GM12875 (cell line): ENCODE measurements around the gene NABP1.

ENCODE experiments used
- H3K4me3 ChIP-seq: one replicate; pipeline ENCODE4 v1.5.1; 2011; ENCODE audit warnings: low read depth, low read length, control low read depth
- TF ChIP-seq, protein P1 (sequence below): IDR thresholded peaks from 2 replicates; pipeline ENCODE4 v1.5.1; 2011; ENCODE audit warnings: low read depth, mild to moderate bottlenecking, control low read depth, inconsistent platforms, low read length, moderate library complexity, borderline replicate concordance; ENCODE audit not compliant: insufficient read depth

Gene NABP1, protein sequence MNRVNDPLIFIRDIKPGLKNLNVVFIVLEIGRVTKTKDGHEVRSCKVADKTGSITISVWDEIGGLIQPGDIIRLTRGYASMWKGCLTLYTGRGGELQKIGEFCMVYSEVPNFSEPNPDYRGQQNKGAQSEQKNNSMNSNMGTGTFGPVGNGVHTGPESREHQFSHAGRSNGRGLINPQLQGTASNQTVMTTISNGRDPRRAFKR

DNA sequence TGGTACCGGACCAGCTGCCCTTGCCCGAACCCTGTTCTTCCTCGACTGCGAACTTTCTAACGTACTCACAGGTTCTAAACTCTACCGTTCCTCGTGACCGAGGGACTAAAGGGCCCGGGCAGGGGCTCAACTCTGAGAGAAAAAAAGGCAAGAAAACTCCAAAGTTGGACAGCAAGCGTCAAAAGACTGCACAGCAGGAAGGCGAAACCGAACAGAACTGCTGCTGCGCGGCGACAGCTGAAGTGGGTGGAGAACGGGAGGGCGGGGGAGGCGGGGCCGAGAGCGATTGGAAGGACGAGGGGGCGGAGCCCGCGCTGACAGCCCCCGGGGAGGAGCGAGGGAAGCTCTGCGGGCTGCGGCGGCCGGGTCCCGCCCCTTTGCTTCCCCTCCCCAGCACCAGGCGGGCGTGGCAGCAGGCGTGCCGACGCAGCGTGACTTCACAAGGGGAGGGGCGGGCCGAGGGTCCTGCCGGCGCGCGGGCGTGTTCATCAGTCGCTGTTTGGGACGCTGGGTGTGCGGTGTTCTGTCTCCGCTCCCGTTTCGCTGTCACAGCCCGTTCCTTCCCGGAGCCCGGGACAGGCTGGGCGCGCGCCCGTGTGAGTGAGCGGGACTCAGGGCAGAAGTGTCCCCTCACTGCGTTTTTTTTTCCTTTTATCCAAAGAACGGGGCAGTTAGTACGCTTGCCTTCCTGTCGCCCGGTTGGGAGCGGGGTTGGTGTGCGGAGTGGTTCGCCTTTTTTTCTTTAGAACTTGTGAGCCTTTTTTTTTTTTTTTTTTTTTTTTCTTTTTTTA, at the start of gene NABP1:
Gene NABP1 (plus strand): TSS at position 491 of the 791 bp plus-strand sequence. CDS start 479 bp downstream, outside the sequence.
- TF ChIP-seq, protein P1, sequence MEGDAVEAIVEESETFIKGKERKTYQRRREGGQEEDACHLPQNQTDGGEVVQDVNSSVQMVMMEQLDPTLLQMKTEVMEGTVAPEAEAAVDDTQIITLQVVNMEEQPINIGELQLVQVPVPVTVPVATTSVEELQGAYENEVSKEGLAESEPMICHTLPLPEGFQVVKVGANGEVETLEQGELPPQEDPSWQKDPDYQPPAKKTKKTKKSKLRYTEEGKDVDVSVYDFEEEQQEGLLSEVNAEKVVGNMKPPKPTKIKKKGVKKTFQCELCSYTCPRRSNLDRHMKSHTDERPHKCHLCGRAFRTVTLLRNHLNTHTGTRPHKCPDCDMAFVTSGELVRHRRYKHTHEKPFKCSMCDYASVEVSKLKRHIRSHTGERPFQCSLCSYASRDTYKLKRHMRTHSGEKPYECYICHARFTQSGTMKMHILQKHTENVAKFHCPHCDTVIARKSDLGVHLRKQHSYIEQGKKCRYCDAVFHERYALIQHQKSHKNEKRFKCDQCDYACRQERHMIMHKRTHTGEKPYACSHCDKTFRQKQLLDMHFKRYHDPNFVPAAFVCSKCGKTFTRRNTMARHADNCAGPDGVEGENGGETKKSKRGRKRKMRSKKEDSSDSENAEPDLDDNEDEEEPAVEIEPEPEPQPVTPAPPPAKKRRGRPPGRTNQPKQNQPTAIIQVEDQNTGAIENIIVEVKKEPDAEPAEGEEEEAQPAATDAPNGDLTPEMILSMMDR: no peak
- peak within 1 kb of the TSS; percentile 69 for H3K4me3 ChIP-seq

DNA sequence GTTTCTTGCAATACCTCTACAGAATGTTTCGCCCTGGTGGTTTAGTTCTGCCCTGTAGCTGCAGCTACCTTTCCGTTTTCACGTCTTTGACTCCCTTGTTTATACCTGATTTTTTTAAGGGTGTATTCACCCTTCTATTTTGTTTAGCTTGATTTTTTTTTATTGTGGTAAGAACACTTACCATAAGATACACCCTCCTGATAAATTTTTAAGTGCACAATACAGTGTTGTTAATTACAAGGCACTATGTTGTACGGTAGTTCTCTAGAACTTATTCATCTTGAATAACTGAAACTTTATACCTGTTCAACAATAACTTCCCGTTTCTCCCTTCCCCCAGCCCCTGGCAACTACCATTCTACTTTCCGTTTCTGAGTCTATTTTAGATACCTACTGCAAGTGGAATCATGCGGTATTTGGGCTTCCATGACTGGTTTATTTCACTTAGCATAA, 48.9 kb upstream of the NABP1 start:
- TF ChIP-seq, protein P1: no peak
- no peak overlapping the region for H3K4me3 ChIP-seq

DNA sequence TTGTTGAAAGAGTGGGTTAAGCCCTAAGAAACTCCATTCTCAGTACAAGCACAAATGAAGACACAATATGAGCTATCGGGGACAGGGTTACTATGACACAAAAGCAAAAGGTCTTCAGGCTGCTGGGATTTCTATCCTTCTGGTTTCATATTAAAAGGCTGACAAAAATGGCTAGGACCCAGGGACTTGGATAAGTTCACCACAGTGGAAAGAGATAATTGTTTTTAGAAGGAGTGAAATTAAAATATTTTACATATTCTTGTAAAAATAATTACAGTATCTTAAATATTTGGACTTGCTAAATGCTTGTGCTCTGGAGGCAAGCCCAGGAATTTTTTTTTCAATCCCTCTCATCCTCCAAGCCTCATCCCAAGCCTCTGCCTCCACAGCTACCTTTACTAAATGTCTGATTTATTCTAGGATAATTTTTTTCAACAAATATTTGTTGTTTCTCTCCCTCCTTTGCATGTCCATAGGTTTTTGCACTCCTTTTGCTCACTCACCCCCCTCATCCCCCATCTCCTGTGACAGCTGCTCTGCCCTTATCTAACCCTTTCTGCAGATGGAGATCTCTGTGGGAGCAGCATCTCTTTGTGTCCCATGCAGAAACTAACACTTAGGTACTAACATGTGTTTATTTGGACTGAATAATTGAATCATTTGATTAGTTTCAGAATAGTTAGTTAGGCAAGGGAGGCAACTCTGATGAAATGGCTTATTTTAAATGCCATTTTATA, 47.8 kb upstream of the NABP1 start:
- TF ChIP-seq, protein P1: no peak
- no peak overlapping the region for H3K4me3 ChIP-seq

DNA sequence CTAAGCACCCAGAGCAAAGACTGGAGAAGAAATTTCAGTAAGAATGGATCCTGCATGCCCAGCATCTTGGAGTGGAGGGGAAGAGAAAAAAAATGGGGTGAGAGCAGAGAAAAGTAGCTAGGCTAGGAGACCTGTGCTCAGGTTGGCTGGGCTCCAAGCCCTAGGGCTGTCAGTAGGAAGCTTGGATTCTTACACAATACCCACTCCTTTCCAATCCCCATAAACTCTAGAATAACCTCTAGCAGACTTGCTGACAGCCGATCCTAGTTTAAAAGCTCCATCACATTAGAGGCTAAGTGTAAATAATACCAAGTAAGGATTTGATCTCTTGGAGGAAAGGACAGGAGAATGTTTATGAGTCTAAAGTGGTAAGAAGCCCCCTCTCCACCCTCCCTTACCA, 46.2 kb upstream of the NABP1 start:
- H3K4me3 ChIP-seq: no peak overlapping the region
- TF ChIP-seq, protein P1: no peak

DNA sequence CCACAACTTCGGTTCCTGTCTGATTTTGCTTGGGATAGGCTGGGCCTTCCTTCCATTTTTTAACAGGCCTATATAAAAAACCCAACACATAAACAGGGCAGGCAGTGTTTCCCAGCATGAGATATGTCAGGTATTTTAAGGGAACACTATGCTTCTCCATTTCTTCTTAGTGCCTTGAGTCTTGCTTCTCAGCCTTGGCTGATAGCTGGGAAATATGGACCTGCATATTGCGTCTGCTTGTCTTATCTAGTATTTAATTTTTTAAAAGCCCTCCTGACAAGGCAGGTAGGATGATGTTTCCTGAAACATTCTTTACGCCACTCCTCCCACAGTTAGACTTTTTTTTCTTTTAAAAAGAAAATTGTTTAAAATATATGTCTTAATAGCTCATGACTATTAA, 45.5 kb upstream of the NABP1 start:
- TF ChIP-seq, protein P1: no peak
- no peak overlapping the region for H3K4me3 ChIP-seq

DNA sequence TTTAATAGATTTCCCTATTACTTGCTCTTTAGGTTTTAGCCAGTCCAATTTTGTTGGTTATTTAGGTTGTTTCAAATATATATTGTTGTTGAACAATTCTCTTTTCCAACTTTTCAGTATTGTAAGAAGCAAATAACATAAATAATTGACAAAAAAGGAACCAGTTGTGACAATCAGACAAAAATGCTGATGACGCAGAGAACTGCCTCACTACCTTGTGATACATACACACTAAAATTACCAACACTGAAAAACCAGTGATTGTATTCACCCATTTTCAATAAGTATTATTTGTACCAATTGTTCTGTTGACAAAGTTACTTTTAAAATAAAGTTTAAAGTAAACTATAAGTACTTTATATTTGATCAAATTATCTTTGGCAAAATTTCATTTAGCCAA, 43.1 kb upstream of the NABP1 start:
- TF ChIP-seq, protein P1: no peak
- no peak overlapping the region for H3K4me3 ChIP-seq
